ENCODE results near the gene TMEM171.

TMEM171 gene

DNA sequence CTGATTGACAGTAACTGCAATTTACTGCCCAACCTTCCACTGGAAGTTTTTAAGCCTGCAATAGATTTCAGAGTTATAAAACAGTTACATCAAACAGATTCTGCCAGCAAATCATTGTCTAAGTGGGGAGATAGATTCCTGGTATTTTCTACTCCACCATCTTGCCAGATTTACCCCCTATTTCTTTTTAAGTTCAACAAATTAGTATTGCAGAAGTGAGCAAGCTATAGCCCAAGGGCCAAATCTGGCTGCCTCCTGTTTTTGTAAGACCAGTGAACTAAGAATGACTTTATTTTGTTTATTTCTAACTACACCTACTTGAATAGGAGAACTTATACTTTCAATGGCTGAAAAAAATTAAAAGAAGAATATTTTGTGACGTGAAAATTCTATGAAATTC is 8.8 kb upstream of the TMEM171 start:
- no peak for DNase-seq (ENCODE audit: low read depth in 2 of 2)
- H3K4me3 ChIP-seq (replicated peaks in 1 of 2; ENCODE audit: low read depth in 2 of 2, low read length in 2 of 2): no peak overlapping the region
- TF ChIP-seq, protein P1, sequence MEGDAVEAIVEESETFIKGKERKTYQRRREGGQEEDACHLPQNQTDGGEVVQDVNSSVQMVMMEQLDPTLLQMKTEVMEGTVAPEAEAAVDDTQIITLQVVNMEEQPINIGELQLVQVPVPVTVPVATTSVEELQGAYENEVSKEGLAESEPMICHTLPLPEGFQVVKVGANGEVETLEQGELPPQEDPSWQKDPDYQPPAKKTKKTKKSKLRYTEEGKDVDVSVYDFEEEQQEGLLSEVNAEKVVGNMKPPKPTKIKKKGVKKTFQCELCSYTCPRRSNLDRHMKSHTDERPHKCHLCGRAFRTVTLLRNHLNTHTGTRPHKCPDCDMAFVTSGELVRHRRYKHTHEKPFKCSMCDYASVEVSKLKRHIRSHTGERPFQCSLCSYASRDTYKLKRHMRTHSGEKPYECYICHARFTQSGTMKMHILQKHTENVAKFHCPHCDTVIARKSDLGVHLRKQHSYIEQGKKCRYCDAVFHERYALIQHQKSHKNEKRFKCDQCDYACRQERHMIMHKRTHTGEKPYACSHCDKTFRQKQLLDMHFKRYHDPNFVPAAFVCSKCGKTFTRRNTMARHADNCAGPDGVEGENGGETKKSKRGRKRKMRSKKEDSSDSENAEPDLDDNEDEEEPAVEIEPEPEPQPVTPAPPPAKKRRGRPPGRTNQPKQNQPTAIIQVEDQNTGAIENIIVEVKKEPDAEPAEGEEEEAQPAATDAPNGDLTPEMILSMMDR (IDR thresholded peaks at IDR 0.05; ENCODE audit: low read depth, low read length): no peak

GRCh38 chr5:73112359-73112758 is 8.0 kb upstream of the TMEM171 start:
- DNase-seq (ENCODE audit: low read depth in 2 of 2): no peak
- no peak overlapping the region for H3K4me3 ChIP-seq (replicated peaks in 1 of 2; ENCODE audit: low read depth in 2 of 2, low read length in 2 of 2)
- TF ChIP-seq, protein P1 (IDR thresholded peaks at IDR 0.05; ENCODE audit: low read depth, low read length): no peak

GRCh38 chr5:73114044-73114688 is 6.2 kb upstream of the TMEM171 start:
- no peak overlapping the region for H3K4me3 ChIP-seq (replicated peaks in 1 of 2; ENCODE audit: low read depth in 2 of 2, low read length in 2 of 2)
- DNase-seq (ENCODE audit: low read depth in 2 of 2): no peak
- TF ChIP-seq, protein P1 (IDR thresholded peaks at IDR 0.05; ENCODE audit: low read depth, low read length): no peak

- DNase-seq (ENCODE audit: low read depth in 2 of 2): peak; percentile 27 to 88
- no peak overlapping the region for H3K4me3 ChIP-seq (replicated peaks in 1 of 2; ENCODE audit: low read depth in 2 of 2, low read length in 2 of 2)
- TF ChIP-seq, protein P1 (IDR thresholded peaks at IDR 0.05; ENCODE audit: low read depth, low read length): no peak
Observed at GRCh38 chr5:73115399-73116051, 4.8 kb upstream of the TMEM171 start.

GRCh38 chr5:73116506-73116905 is 3.9 kb upstream of the TMEM171 start:
- H3K4me3 ChIP-seq (replicated peaks in 1 of 2; ENCODE audit: low read depth in 2 of 2, low read length in 2 of 2): no peak overlapping the region
- DNase-seq (ENCODE audit: low read depth in 2 of 2): no peak
- TF ChIP-seq, protein P1 (IDR thresholded peaks at IDR 0.05; ENCODE audit: low read depth, low read length): no peak

DNA sequence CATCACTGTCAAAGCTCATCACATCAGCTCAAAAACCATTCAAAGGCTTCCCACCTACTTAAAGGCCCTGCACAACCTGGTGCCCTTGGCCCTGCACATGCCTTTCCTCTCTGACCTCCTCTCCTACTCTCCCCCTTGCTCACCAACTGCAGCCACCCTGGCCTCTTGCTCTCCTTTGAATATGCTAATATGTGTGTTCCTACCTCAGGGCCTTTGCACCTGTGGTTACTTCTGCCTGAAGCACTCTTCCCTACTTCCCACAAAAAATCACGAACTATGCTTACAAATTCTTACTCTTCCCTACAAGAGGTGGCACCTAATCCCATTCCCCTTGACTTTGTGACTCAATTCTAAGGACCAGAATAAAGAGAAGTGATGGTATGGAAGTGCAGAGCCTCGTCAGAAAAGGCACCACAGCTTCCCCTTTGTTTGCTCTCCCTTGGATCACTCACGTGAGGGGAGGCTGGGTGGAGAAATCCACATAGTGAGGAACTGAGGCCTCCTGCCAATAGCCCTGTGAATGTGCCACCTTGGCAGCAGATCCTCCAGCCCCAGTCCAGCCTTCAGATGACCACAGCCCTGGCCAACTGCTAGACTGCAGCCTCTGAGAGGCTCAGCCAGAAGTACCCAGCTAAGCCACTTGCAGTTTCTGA is 3.2 kb upstream of the TMEM171 start:
- DNase-seq (ENCODE audit: low read depth in 2 of 2): no peak
- TF ChIP-seq, protein P1 (IDR thresholded peaks at IDR 0.05; ENCODE audit: low read depth, low read length): no peak
- H3K4me3 ChIP-seq (replicated peaks in 1 of 2; ENCODE audit: low read depth in 2 of 2, low read length in 2 of 2): no peak overlapping the region
